ENCODE measurements around the gene AMY2B. TPM values are rescaled to one million over a fixed set of nuclear protein-coding genes. Genes with fewer than 3 reads are reported as not detected.

Gene AMY2B
- total and polyA plus RNA-seq, 2 of the 8 experiments (the other 6 are each of a cell fraction or from before 2014, with no cell fraction given) = 2.0 to 2.1 TPM

- no peak overlapping the region for H3K14ac ChIP-seq (ENCODE audit: insufficient read length)
- H3K79me1 ChIP-seq (ENCODE audit: low read depth, low read length) = no peaks in the 10 kb centered on the region
- H3K9me3 ChIP-seq (ENCODE audit: insufficient read depth in 2 of 2, low read depth in 1 of 2, low read length in 1 of 2) = no peaks in the 10 kb centered on the region
- H3K79me2 ChIP-seq (ENCODE audit: control insufficient read depth in 1 of 2, insufficient read depth in 2 of 2, low read length in 2 of 2) = no peaks in the 10 kb centered on the region
- no peak overlapping the region for H3K9ac ChIP-seq (replicated peaks in 1 of 4; ENCODE audit: extremely low read depth in 1 of 4, low read depth in 3 of 4, low read length in 3 of 4)
- no peak overlapping the region for H4K5ac ChIP-seq (ENCODE audit: insufficient read length, low read depth, low read length)
- 93% methylated on average over 4 of the region's 4 CpGs; no CpG with 5 or more reads in 1 of the 2 experiments for WGBS, 2 experiments (ENCODE audit: extremely low coverage in 1 of 2, insufficient coverage in 1 of 2, insufficient read length in 1 of 2, insufficient replicate concordance in 2 of 2, low coverage in 1 of 2, low lambda C conversion rate in 2 of 2, missing lambda C conversion rate in 1 of 2)
- no peak overlapping the region for H3K4me3 ChIP-seq (ENCODE audit: extremely low read depth in 1 of 4, insufficient read depth in 2 of 4, low read depth in 3 of 4, low read length in 4 of 4)
- no peak for DNase-seq (ENCODE audit: low read depth in 1 of 2, low spot score in 2 of 2)
- no peak overlapping the region for H4K8ac ChIP-seq (ENCODE audit: extremely low read depth, insufficient read depth, low read length)
- no peak overlapping the region for H2BK20ac ChIP-seq (ENCODE audit: low read length)
- H3K18ac ChIP-seq (ENCODE audit: extremely low read depth, low read length) = no peak overlapping the region
- no peaks in the 10 kb centered on the region for H3K4me1 ChIP-seq (replicated peaks in 1 of 4; ENCODE audit: control insufficient read depth in 3 of 4, insufficient read depth in 4 of 4, low read length in 3 of 4)
- no peak overlapping the region for H2BK5ac ChIP-seq (ENCODE audit: low read depth, low read length)
- H3K4me2 ChIP-seq (ENCODE audit: insufficient read depth in 1 of 2, low read depth in 2 of 2, low read length in 2 of 2) = no peak overlapping the region
- H2BK120ac ChIP-seq (replicated peaks; ENCODE audit: low read depth, low read length) = no peak overlapping the region
- H3K23ac ChIP-seq (ENCODE audit: insufficient read length) = no peak overlapping the region
- ChIA-PET CTCF (ENCODE audit: partially characterized antibody) (no interaction called here), POLR2A (ENCODE audit: partially characterized antibody) (no interaction called here)
- TF ChIP-seq BRCA1 (IDR thresholded peaks at IDR 0.05; ENCODE audit: low read depth, low read length) (no peak), KDM5A (IDR thresholded peaks at IDR 0.05; ENCODE audit: low read length) (no peak), TAF7 (optimal IDR thresholded peaks at IDR 0.05; ENCODE audit: borderline replicate concordance, low read depth, low read length) (no peak), RXRA (IDR thresholded peaks at IDR 0.05; ENCODE audit: insufficient read depth, low read depth, low read length) (no peak), CHD1 (IDR thresholded peaks at IDR 0.05; ENCODE audit: low read depth, low read length) (no peak), HDAC6 (IDR thresholded peaks at IDR 0.05; ENCODE audit: low read depth, low read length) (no peak), POLR2AphosphoS5 (IDR thresholded peaks at IDR 0.05; ENCODE audit: low read depth, low read length) (no peak)
- TF ChIP-seq, protein P1, sequence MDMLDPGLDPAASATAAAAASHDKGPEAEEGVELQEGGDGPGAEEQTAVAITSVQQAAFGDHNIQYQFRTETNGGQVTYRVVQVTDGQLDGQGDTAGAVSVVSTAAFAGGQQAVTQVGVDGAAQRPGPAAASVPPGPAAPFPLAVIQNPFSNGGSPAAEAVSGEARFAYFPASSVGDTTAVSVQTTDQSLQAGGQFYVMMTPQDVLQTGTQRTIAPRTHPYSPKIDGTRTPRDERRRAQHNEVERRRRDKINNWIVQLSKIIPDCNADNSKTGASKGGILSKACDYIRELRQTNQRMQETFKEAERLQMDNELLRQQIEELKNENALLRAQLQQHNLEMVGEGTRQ (IDR thresholded peaks at IDR 0.05; ENCODE audit: low read length) = no peak
- no peaks in the 10 kb centered on the region for H3K23me2 ChIP-seq (ENCODE audit: low read depth, low read length)
- H3K27me3 ChIP-seq (replicated peaks in 1 of 4; ENCODE audit: control insufficient read depth in 3 of 4, extremely low read depth in 1 of 4, insufficient read depth in 3 of 4, low read length in 3 of 4) = no peaks in the 10 kb centered on the region
- H3K36me3 ChIP-seq (ENCODE audit: control insufficient read depth in 2 of 4, insufficient read depth in 4 of 4, low read length in 3 of 4) = no peaks in the 10 kb centered on the region
- no peak overlapping the region for H4K91ac ChIP-seq (replicated peaks; ENCODE audit: insufficient read length, low read length)
- H3K56ac ChIP-seq (replicated peaks; ENCODE audit: insufficient read length, low read depth, low read length) = no peak overlapping the region
- no peak overlapping the region for H3K4ac ChIP-seq (replicated peaks; ENCODE audit: insufficient read length, low read depth, low read length)
- H3K27ac ChIP-seq (ENCODE audit: low read depth, low read length) = no peak overlapping the region
- no peak overlapping the region for H2BK15ac ChIP-seq (ENCODE audit: low read length)
- no peak overlapping the region for H2AK5ac ChIP-seq (ENCODE audit: low read depth, low read length)
- H2BK12ac ChIP-seq (ENCODE audit: low read depth, low read length) = no peak overlapping the region
- FAIRE-seq = no peak
- no peak overlapping the region for H2AFZ ChIP-seq (ENCODE audit: low read length)
- no peaks in the 10 kb centered on the region for H4K20me1 ChIP-seq (replicated peaks in 1 of 2; ENCODE audit: control insufficient read depth in 1 of 2, insufficient read depth in 2 of 2, low read length in 2 of 2)
Measured at GRCh38 chr1:103563056-103563455, 8.3 kb upstream of the AMY2B start.
